SK-N-SH treated with all-trans-retinoic acid at 6 μM for 48 hours (cell line): ENCODE measurements around the gene USF3.

Experiments used
- ATAC-seq: fragments of 200-7000 bp; cut with Tn5 transposase; 3 replicates; pipeline ENCODE4 v1.9.1; 2020; ENCODE audit warnings: mild to moderate bottlenecking, moderate library complexity
- ARNTL ChIP-seq: fragments of 450-650 bp; formaldehyde crosslinking; IDR thresholded peaks from 2 replicates; pipeline ENCODE4 v1.5.0; 2020; ENCODE audit warnings: low read depth, mild to moderate bottlenecking, moderate library complexity, borderline replicate concordance
- BACH2 ChIP-seq: fragments of 250-450 bp; sonication (Bioruptor Pico); IDR thresholded peaks from 2 replicates; pipeline ENCODE4 v1.9.0; 2021; ENCODE audit warnings: mild to moderate bottlenecking, borderline replicate concordance
- CREB5 ChIP-seq: fragments of 250-450 bp; sonication (Bioruptor Pico); IDR thresholded peaks from 2 replicates; pipeline ENCODE4 v1.5.1; 2020; ENCODE audit warnings: low read depth, mild to moderate bottlenecking, moderate library complexity
- CSDC2 ChIP-seq: fragments of 250-450 bp; sonication (Bioruptor Pico); IDR thresholded peaks from 2 replicates; pipeline ENCODE4 v1.5.0; 2020; ENCODE audit warnings: mild to moderate bottlenecking, moderate library complexity
- CSRNP3 ChIP-seq: fragments of 250-450 bp; sonication (Bioruptor Pico); IDR thresholded peaks from 2 replicates; pipeline ENCODE4 v1.5.1; 2021; ENCODE audit warnings: mild to moderate bottlenecking, moderate library complexity
- ESRRG ChIP-seq: fragments of 250-450 bp; sonication (Bioruptor Pico); IDR thresholded peaks from 2 replicates; pipeline ENCODE4 v1.6.1; 2021; ENCODE audit warnings: mild to moderate bottlenecking
- ISL1 ChIP-seq: fragments of 250-450 bp; sonication (Bioruptor Pico); IDR thresholded peaks from 2 replicates; pipeline ENCODE4 v2.1.2; 2022; ENCODE audit warnings: mild to moderate bottlenecking, moderate library complexity
- OSR1 ChIP-seq: fragments of 250-450 bp; sonication (Bioruptor Pico); IDR thresholded peaks from 2 replicates; pipeline ENCODE4 v1.8.0; 2022; ENCODE audit warnings: moderate library complexity, mild to moderate bottlenecking, inconsistent platforms
- POU6F1 ChIP-seq: fragments of 250-450 bp; sonication (Bioruptor Pico); IDR thresholded peaks from 2 replicates; pipeline ENCODE4 v1.8.0; 2021; ENCODE audit warnings: low read depth, mild to moderate bottlenecking, moderate library complexity, borderline replicate concordance
- PPARA ChIP-seq: fragments of 250-450 bp; sonication (Bioruptor Pico); IDR thresholded peaks from 2 replicates; pipeline ENCODE4 v1.5.0; 2020; ENCODE audit warnings: mild to moderate bottlenecking, borderline replicate concordance
- RARB ChIP-seq: fragments of 250-450 bp; sonication (Bioruptor Pico); IDR thresholded peaks from 2 replicates; pipeline ENCODE4 v1.8.0; 2021; ENCODE audit warnings: mild to moderate bottlenecking, moderate library complexity
- SNAI2 ChIP-seq: fragments of 250-450 bp; sonication (Bioruptor Pico); IDR thresholded peaks from 2 replicates; pipeline ENCODE4 v1.5.0; 2020; ENCODE audit warnings: mild to moderate bottlenecking, moderate library complexity
- TCF4 ChIP-seq: fragments of 250-450 bp; sonication (Bioruptor Pico); IDR thresholded peaks from 2 replicates; pipeline ENCODE4 v1.8.0; 2021; ENCODE audit warnings: mild to moderate bottlenecking, moderate library complexity, borderline replicate concordance
- TOX ChIP-seq: fragments of 250-450 bp; sonication (Bioruptor Pico); IDR thresholded peaks from 2 replicates; pipeline ENCODE4 v1.8.0; 2021; ENCODE audit warnings: mild to moderate bottlenecking, moderate library complexity, borderline replicate concordance
- TSHZ2 ChIP-seq: fragments of 250-450 bp; sonication (Bioruptor Pico); IDR thresholded peaks from 2 replicates; pipeline ENCODE4 v1.5.0; 2020; ENCODE audit warnings: mild to moderate bottlenecking, moderate library complexity
- ZC3H10 ChIP-seq: fragments of 250-450 bp; sonication (Bioruptor Pico); IDR thresholded peaks from 2 replicates; pipeline ENCODE4 v1.5.1; 2021; ENCODE audit warnings: mild to moderate bottlenecking, moderate library complexity
- ZFP3 ChIP-seq: fragments of 250-450 bp; sonication (Bioruptor Pico); IDR thresholded peaks from 2 replicates; pipeline ENCODE4 v1.5.0; 2020; ENCODE audit warnings: mild to moderate bottlenecking, moderate library complexity
- ZFP30 ChIP-seq: fragments of 450-650 bp; formaldehyde crosslinking; IDR thresholded peaks from 2 replicates; pipeline ENCODE4 v1.5.0; 2022; ENCODE audit warnings: mild to moderate bottlenecking, moderate library complexity
- ZNF565 ChIP-seq: fragments of 450-650 bp; formaldehyde crosslinking; conservative IDR thresholded peaks from 2 replicates; pipeline ENCODE4 v1.5.0; 2020; ENCODE audit warnings: low read depth, mild to moderate bottlenecking, moderate library complexity
- ZNF70 ChIP-seq: fragments of 450-650 bp; formaldehyde crosslinking; IDR thresholded peaks from 2 replicates; pipeline ENCODE4 v1.5.0; 2020; ENCODE audit warnings: mild to moderate bottlenecking, moderate library complexity
- ZNF8 ChIP-seq: fragments of 450-650 bp; formaldehyde crosslinking; IDR thresholded peaks from 2 replicates; pipeline ENCODE4 v1.5.0; 2020; ENCODE audit warnings: mild to moderate bottlenecking, moderate library complexity

The USF3 gene

GRCh38 chr3:113695786-113696645 is at the start of gene USF3:
Gene USF3, minus strand, starts transcription at chr3:113696642. Its CDS starts 21,764 bp downstream, at chr3:113674878.
- peak; percentile 79 for ATAC-seq
- TF ChIP-seq RARB (no peak), ZC3H10 (no peak), POU6F1 (CRISPR knock-in tag) (no peak), ARNTL (CRISPR knock-in tag) (no peak), CSRNP3 (no peak), ZFP30 (CRISPR knock-in tag) (no peak), CSDC2 (CRISPR knock-in tag) (no peak), ESRRG (CRISPR knock-in tag) (no peak), ISL1 (CRISPR knock-in tag) (no peak), SNAI2 (no peak), TOX (CRISPR knock-in tag) (no peak), ZNF70 (CRISPR knock-in tag) (no peak)

- TF ChIP-seq ISL1 (CRISPR knock-in tag): no peak
- TF ChIP-seq SNAI2: no peak
- TF ChIP-seq CREB5 (CRISPR knock-in tag): no peak
- TF ChIP-seq ESRRG (CRISPR knock-in tag): no peak
- TF ChIP-seq BACH2 (CRISPR knock-in tag): no peak
- TF ChIP-seq TSHZ2: no peak
- no peak for TF ChIP-seq POU6F1 (CRISPR knock-in tag)
- TF ChIP-seq ZNF8 (CRISPR knock-in tag): no peak
- TF ChIP-seq ZNF565 (CRISPR knock-in tag): no peak
- TF ChIP-seq RARB: no peak
- no peak for TF ChIP-seq OSR1 (CRISPR knock-in tag)
- no peak for TF ChIP-seq CSRNP3
- no peak for TF ChIP-seq ARNTL (CRISPR knock-in tag)
- TF ChIP-seq TCF4 (CRISPR knock-in tag): no peak
- no peak for TF ChIP-seq PPARA (CRISPR knock-in tag)
- no peak for TF ChIP-seq ZFP3
- ATAC-seq: peak; percentile 81
Observed at GRCh38 chr3:113745756-113746547, 49.5 kb upstream of the USF3 start, which contains the start of gene NAA50. Gene NAA50, minus strand, starts transcription at chr3:113746249. Its CDS starts 300 bp downstream, at chr3:113745949.
